Activated T-helper 9 cell treated with anti-CD3 and anti-CD28 coated beads, Interleukin-2, amount 50 U/mL, for 16 hours (primary cell): ENCODE measurements around the gene SDHAF1.
"Not testable (repeated sequence)": the region's sequence is repeated elsewhere in the genome, so short reads cannot be mapped to it uniquely, and the experiment has no call there.

Source experiments
- DNase-seq: peaks from one replicate; pipeline ENCODE4 v3.0.0-alpha.2; 2020; ENCODE audit warnings: low read depth

SDHAF1 gene

GRCh38 chr19:36019061-36019670 is 24.2 kb downstream of the SDHAF1 start:
- DNase-seq = no peak

- no peak for DNase-seq
Measured at GRCh38 chr19:36023432-36023831, 28.4 kb downstream of the SDHAF1 start.

- DNase-seq = no peak
Measured at GRCh38 chr19:36025541-36025940, 30.6 kb downstream of the SDHAF1 start.

GRCh38 chr19:36026091-36026876 is 31.3 kb downstream of the SDHAF1 start:
- DNase-seq = no peak

- DNase-seq = no peak
Measured at GRCh38 chr19:36027696-36028095, 32.7 kb downstream of the SDHAF1 start.

GRCh38 chr19:36028313-36029041 is 33.5 kb downstream of the SDHAF1 start:
- no peak for DNase-seq

- DNase-seq = no peak
Measured at GRCh38 chr19:36030264-36031148, 35.5 kb downstream of the SDHAF1 start.

- no peak for DNase-seq
Measured at GRCh38 chr19:36031308-36031707, 36.3 kb downstream of the SDHAF1 start.

- no peak for DNase-seq
Measured at GRCh38 chr19:36032251-36033104, 37.5 kb downstream of the SDHAF1 start, which contains the start of gene CLIP3. CLIP3 (minus strand) TSS chr19:36032873; CDS start chr19:36032357, 516 bp downstream.

GRCh38 chr19:36040495-36040894 is 45.5 kb downstream of the SDHAF1 start:
- no peak for DNase-seq

- not testable (repeated sequence) for DNase-seq
Measured at GRCh38 chr19:36041092-36041491, 46.1 kb downstream of the SDHAF1 start.

GRCh38 chr19:36041831-36042230 is 46.8 kb downstream of the SDHAF1 start:
- DNase-seq = no peak

- DNase-seq = no peak
Measured at GRCh38 chr19:36043952-36044351, 49.0 kb downstream of the SDHAF1 start.
